ENCODE data around the gene YPEL2. TPM values are rescaled to one million over a fixed set of nuclear protein-coding genes. Genes with fewer than 3 reads are reported as not detected.
A peak's percentile ranks its signal among the peaks of the same experiment; 100 is the strongest.

Gene YPEL2
- total and polyA plus RNA-seq, 2 of the 13 experiments (the other 11 are each of a cell fraction or from before 2014, with no cell fraction given), result 8.5 to 21.1 TPM

DNA sequence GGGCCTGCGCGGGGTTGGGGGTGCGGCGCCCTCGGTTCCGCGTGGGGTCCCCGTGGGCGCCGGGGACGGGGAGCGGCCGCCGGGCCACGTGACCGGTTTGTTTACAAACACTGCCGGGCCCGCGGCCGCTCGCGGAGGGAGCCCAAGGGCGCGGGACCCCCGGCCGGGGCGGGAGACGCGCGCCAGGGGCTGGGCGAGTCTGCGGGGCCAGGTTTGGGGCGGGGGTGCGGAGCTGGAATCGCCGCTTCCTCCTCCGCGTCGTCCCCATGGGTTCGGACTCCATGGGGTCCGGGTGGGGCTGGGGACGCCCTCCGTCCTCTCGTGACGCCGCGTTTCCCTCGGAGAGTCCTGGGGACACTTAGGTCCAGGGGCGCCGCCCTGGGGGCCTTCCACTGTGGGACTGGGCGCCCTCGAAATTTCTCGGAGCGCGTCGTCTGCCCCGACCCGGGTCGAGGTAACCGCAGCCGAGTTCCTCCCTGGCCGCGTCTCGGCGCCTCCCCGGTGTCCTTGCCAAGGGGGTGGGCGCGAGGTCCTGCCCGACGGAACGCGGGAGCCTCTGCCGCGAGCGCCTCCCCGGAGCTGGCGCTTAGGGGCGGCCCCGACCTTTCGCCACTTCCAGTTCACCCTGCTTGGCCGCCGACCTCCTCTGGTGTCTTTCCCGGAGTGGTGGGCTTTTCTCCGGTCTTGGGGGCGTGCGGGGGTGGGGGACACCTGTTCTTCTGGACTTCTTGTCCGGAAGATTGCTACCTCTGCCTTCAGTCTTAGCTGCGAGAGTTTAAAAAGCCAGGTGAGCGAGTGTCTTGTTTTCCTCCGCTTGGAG, 684 bp downstream of the YPEL2 start (continued):
- TF ChIP-seq ZNF530 (CRISPR knock-in tag; IDR thresholded peaks at IDR 0.05; ENCODE audit: low read depth) (no peak), ZNF33B (CRISPR knock-in tag; IDR thresholded peaks at IDR 0.05) (no peak), NKX3-1 (CRISPR knock-in tag; IDR thresholded peaks at IDR 0.05) (no peak), SIN3B (IDR thresholded peaks at IDR 0.05; ENCODE audit: low read length) (no peak), ARNT (IDR thresholded peaks at IDR 0.05) (no peak), ERF (CRISPR knock-in tag; IDR thresholded peaks at IDR 0.05) (peak; percentile 49; the same call in 1 of the 2 replicates), ZNF619 (CRISPR knock-in tag; IDR thresholded peaks at IDR 0.05) (no peak), ZSCAN25 (CRISPR knock-in tag; IDR thresholded peaks at IDR 0.05) (no peak), ZSCAN29 (CRISPR knock-in tag; conservative IDR thresholded peaks at IDR 0.05) (0 out of 2 replicates have a peak, but pooled peaks have one; percentile 44), FLYWCH1 (CRISPR knock-in tag; IDR thresholded peaks at IDR 0.05) (0 out of 2 replicates have a peak, but pooled peaks have one; percentile 57), MAFG (CRISPR knock-in tag; IDR thresholded peaks at IDR 0.05) (no peak), ZNF12 (CRISPR knock-in tag; IDR thresholded peaks at IDR 0.05) (no peak), DNMT1 (CRISPR knock-in tag; IDR thresholded peaks at IDR 0.05) (0 out of 2 replicates have a peak, but pooled peaks have one; percentile 70), MTF2 (CRISPR knock-in tag; IDR thresholded peaks at IDR 0.05; ENCODE audit: borderline replicate concordance) (0 out of 2 replicates have a peak, but pooled peaks have one; percentile 86), KAT7 (CRISPR knock-in tag; IDR thresholded peaks at IDR 0.05; ENCODE audit: borderline replicate concordance) (no peak), ZNF124 (CRISPR knock-in tag; IDR thresholded peaks at IDR 0.05) (no peak), AHR (CRISPR knock-in tag; IDR thresholded peaks at IDR 0.05) (no peak), ZNF160 (CRISPR knock-in tag; IDR thresholded peaks at IDR 0.05) (no peak), KDM4B (CRISPR knock-in tag; IDR thresholded peaks at IDR 0.05) (0 out of 2 replicates have a peak, but pooled peaks have one; percentile 17), KLF16 (CRISPR knock-in tag; IDR thresholded peaks at IDR 0.05) (no peak), PAX8 (CRISPR knock-in tag; IDR thresholded peaks at IDR 0.05; ENCODE audit: borderline replicate concordance) (no peak; the same call in 1 of the 2 replicates), ZFP41 (CRISPR knock-in tag; IDR thresholded peaks at IDR 0.05; ENCODE audit: borderline replicate concordance) (no peak; the same call in 1 of the 2 replicates), SMAD9 (CRISPR knock-in tag; IDR thresholded peaks at IDR 0.05) (no peak), ZNF773 (CRISPR knock-in tag; IDR thresholded peaks at IDR 0.05; ENCODE audit: borderline replicate concordance) (no peak), FOXO1 (CRISPR knock-in tag; IDR thresholded peaks at IDR 0.05) (no peak), PPARG (CRISPR knock-in tag; conservative IDR thresholded peaks at IDR 0.05) (peak; percentile 34; the same call in 1 of the 2 replicates), KLF6 (CRISPR knock-in tag; IDR thresholded peaks at IDR 0.05) (no peak)
- TF ChIP-seq, protein P1, sequence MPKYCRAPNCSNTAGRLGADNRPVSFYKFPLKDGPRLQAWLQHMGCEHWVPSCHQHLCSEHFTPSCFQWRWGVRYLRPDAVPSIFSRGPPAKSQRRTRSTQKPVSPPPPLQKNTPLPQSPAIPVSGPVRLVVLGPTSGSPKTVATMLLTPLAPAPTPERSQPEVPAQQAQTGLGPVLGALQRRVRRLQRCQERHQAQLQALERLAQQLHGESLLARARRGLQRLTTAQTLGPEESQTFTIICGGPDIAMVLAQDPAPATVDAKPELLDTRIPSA (CRISPR knock-in tag; IDR thresholded peaks at IDR 0.05; ENCODE audit: borderline replicate concordance), result no peak
- TF ChIP-seq, protein P2, sequence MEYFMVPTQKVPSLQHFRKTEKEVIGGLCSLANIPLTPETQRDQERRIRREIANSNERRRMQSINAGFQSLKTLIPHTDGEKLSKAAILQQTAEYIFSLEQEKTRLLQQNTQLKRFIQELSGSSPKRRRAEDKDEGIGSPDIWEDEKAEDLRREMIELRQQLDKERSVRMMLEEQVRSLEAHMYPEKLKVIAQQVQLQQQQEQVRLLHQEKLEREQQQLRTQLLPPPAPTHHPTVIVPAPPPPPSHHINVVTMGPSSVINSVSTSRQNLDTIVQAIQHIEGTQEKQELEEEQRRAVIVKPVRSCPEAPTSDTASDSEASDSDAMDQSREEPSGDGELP (IDR thresholded peaks at IDR 0.05; ENCODE audit: borderline replicate concordance, low read depth), result no peak
- TF ChIP-seq, protein P3, sequence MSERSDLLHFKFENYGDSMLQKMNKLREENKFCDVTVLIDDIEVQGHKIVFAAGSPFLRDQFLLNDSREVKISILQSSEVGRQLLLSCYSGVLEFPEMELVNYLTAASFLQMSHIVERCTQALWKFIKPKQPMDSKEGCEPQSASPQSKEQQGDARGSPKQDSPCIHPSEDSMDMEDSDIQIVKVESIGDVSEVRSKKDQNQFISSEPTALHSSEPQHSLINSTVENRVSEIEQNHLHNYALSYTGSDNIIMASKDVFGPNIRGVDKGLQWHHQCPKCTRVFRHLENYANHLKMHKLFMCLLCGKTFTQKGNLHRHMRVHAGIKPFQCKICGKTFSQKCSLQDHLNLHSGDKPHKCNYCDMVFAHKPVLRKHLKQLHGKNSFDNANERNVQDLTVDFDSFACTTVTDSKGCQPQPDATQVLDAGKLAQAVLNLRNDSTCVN (CRISPR knock-in tag; IDR thresholded peaks at IDR 0.05; ENCODE audit: borderline replicate concordance), result no peak
